Measurements from ENCODE around the gene SYTL2.

- no peak for TF ChIP-seq POLR2A (IDR thresholded peaks at IDR 0.05; ENCODE audit: low read depth, low read length)
- TF ChIP-seq PAX5 (IDR thresholded peaks at IDR 0.05; ENCODE audit: insufficient read depth, low read length, severe bottlenecking) = no peak
- TF ChIP-seq POLR2AphosphoS5 (IDR thresholded peaks at IDR 0.05; ENCODE audit: low read depth, low read length) = no peak
- TF ChIP-seq TAF1 (IDR thresholded peaks at IDR 0.05; ENCODE audit: low read depth, low read length) = no peak
Observed at GRCh38 chr11:85848556-85848955, 37.6 kb upstream of the SYTL2 start.

Data from GM12891 (cell line).